GM18499 (cell line): ENCODE data around the gene NCAM1.

Experiments
- ATAC-seq: cut with Tn5 transposase; IDR thresholded peaks from one replicate; pipeline ENCODE4 v1.9.1; 2021; ENCODE audit warnings: moderate number of reproducible peaks; ENCODE audit not compliant: insufficient read depth, unreplicated experiment

Gene NCAM1

GRCh38 chr11:113161711-113162591, 200.7 kb downstream of the NCAM1 start:
- ATAC-seq = no peak

- no peak for ATAC-seq
Measured at GRCh38 chr11:113162592-113162962, 201.4 kb downstream of the NCAM1 start.

- no peak for ATAC-seq
Measured at GRCh38 chr11:113163291-113164030, 202.2 kb downstream of the NCAM1 start.

- ATAC-seq = no peak
Measured at GRCh38 chr11:113166280-113166679, 205.1 kb downstream of the NCAM1 start.

GRCh38 chr11:113167599-113167998, 206.4 kb downstream of the NCAM1 start:
- ATAC-seq = no peak

GRCh38 chr11:113168354-113169342, 207.4 kb downstream of the NCAM1 start:
- ATAC-seq = no peak

GRCh38 chr11:113172382-113172951, 211.2 kb downstream of the NCAM1 start:
- no peak for ATAC-seq

GRCh38 chr11:113173126-113173525, 211.9 kb downstream of the NCAM1 start:
- ATAC-seq = no peak

DNA sequence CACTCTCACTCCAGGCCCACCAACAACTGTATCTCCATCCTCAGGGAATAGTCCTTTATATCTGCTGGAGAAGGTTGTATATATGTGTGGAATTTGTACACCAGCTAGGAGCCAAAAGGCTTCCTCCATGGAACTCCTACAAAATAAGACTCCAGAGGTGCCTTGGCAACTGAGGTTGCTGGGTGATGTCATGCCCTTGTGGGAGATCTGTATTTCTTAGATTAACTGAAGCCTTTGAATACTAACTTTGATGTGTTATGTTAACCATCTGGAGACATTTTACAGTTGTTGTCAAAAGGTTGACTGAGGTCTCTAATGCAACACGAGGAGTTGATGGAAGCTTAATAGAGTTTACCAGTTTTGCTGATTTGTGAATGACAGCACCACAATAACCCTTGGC, 213.7 kb downstream of the NCAM1 start:
- ATAC-seq = no peak

DNA sequence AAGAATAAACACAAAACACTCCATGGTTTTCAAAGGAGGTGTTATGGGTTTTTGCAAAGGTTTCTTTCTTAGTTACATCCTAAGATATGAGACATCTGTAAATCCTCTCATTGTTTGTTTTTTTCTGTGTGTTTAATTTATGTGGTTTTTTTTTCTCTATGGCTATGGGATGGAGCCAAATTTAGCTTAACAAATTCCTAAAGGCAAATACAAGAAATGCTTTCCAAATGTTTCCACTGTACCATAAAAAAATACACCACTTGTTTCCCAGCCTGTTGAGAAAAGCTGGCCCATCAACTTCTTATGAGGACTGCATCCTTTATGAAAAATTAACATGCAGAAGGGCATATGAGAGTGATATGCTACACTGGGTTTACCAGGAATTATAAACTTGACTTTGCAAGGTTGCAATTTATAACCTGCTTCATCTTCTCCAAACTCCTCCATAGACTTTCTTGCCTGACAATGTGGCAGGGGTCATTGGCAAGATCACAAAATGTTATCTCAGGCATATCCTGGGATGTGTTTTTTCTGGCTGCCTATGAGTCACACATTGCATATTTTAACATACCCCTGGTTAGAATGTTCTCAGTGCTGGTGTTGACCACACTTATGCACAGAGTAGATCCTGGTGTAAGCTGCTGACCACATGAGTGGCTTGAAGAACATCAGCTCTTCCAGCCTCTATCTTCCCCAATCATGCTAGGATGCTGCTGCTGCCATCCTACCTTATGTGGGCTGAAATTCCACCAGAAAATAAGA, 215.6 kb downstream of the NCAM1 start:
- ATAC-seq = no peak

- ATAC-seq = no peak
Measured at GRCh38 chr11:113177671-113178070, 216.5 kb downstream of the NCAM1 start.

- ATAC-seq = no peak
Measured at GRCh38 chr11:113178381-113179070, 217.3 kb downstream of the NCAM1 start.

DNA sequence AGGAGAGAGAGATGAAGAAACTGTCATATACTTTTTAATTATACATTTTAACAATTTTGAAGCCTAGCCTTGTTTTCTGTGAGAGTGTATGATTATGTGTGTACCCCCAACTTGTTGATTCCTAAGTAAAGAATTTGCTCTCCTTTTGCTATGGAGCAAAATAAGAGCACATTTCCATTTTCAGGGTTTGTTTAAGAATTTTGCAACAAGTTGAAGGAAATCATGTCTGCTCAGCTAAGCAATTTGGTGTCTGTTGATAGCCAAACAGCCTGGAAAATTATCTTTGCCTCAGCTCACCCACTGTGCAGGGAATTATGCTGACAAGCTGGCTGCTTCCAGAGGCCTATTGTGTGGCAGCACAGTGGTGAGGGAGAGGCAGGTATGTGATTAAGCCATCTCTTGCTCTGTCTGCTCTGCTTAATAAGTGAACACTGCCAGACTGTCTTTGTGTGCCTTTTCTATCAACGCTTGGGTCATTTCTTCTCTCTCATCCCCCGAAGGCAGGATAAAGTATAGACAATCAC, 218.0 kb downstream of the NCAM1 start:
- no peak for ATAC-seq

GRCh38 chr11:113181094-113181493, 219.9 kb downstream of the NCAM1 start:
- ATAC-seq = no peak

DNA sequence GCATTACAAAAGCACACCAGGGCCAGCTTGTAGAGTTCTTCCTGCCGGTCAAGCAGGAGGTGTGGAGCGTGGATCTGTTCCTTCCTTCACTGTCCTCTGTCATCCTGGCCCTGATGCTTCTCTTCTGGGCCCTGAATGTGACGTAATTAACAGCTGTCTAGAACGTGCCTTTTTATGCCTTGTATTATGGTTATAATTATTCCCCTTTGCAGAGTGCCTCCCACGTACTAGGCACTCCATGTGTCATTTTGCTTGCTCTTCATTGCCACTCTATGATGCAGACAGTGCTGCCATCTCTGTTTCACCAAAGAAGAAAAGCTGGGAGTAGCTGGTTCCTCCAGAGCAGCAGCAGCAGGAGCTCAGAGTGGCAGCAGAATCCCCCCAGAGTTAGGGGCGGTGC, 221.1 kb downstream of the NCAM1 start:
- ATAC-seq = no peak

DNA sequence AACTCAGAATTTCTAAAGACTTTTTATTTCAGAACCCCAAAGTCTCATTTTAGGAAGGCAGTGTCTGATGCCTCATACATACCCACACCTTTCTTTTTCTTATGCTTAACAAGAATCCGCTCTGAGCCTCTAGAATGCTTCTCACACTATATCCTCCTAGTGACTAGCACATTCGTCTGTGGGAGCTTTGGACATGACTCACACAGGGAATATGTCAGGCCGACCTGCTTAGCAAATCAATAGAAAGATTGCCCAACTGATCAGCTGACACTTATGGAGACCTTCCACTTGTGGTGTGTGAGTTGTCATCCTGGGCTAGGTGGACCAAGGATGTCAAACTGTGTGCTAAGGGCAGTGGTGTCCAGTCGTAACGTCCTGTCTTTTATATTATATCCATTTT, 223.3 kb downstream of the NCAM1 start:
- ATAC-seq = no peak

DNA sequence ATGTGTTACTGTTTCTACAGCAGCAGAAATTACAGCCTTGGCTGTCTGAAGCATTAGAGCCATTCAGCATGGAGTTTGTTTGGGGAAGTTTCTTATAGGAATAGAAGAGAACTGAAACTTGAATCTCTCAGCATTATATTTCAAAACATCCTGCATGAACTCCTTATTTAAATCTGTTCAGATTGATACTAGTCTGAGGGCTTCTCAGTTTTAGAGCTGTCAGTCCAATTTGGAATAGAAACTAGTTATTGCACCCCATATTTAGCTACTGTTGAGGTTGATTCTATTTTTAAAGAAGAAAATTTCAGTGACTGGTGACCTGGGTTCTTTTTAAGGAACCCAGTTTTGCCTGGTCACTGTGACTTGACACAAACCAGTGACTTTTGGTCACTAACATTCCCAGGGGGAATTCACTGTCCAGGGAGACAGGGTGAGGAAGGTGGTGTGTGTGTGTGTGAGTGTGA, 227.2 kb downstream of the NCAM1 start:
- ATAC-seq = no peak

GRCh38 chr11:113189909-113190667, 228.9 kb downstream of the NCAM1 start:
- no peak for ATAC-seq
